HG02973 (cell line): ENCODE results near the gene SNRNP48.

Source experiments
- ATAC-seq: cut with Tn5 transposase; IDR thresholded peaks from one replicate; pipeline ENCODE4 v1.9.1; 2021; ENCODE audit warnings: moderate library complexity; ENCODE audit not compliant: unreplicated experiment

The SNRNP48 gene

DNA sequence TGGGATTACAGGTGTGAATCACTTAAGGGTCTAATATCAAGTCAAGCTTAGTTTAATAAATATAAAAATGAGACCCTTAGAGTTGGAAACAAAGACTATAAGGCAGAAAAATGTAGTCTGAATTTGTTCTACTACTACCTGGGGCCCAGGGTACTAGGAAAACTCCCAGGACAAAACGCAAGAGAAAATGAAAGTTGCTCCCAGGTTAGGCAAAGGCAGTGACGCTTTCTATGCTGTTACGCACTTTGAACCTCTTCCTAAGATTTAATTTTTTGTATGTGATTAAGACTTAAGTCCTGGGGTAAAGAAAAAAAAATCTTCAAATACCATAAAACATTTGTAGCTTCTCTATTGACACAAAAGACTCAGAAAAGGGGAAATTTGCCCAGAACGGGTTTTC lies 31.2 kb upstream of the SNRNP48 start:
- ATAC-seq: no peak

DNA sequence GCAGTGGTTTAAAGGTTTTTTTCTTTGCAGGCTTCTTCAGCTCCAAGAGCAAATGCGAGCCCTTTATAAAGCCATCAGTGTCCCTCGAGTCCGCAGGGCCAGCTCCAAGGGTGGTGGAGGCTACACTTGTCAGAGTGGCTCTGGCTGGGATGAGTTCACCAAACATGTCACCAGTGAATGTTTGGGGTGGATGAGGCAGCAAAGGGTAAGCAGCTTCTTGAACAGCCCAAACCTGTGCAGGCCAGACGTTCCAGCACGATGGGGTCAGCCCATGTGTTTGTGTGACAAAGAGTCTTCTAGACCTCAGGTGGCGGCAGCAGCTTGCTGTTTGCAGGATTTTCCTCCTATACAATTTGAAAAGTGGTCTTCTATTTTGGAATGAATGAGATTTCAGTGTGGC lies 30.8 kb upstream of the SNRNP48 start:
- ATAC-seq: no peak

DNA sequence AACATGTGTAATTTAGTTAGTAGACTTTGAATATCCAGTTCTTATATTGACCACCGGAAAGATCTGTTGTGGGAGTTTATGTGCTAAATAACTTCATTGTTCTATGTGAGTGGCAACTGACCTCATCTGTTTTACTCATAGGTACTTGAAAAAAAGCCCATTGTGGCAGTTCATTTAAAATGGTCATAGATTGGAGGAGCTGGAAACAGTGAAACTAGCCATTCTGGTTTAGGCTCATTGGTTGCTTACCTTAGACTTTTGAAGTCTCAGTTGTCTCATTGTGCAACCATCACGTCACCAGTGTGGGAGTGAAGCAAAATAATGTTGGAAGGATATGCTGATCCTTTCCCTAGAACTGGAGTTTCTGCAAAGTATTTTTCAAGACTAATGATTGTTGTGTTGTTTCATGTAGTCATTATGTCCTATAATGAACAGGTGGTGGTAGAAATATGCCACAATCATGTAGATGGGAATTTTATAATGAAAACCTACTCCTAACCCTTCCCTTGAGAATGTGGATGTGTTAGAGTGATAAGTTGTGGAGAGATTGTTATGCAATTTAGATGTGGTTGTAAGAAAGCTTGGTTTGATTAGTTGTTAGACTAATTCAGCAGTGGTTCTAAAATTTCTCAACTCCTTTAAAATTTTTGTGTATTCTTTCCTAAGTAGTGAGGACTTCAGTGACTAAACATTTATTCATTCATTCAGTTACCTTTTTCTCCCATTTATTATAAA lies 30.2 kb upstream of the SNRNP48 start:
- ATAC-seq: no peak

DNA sequence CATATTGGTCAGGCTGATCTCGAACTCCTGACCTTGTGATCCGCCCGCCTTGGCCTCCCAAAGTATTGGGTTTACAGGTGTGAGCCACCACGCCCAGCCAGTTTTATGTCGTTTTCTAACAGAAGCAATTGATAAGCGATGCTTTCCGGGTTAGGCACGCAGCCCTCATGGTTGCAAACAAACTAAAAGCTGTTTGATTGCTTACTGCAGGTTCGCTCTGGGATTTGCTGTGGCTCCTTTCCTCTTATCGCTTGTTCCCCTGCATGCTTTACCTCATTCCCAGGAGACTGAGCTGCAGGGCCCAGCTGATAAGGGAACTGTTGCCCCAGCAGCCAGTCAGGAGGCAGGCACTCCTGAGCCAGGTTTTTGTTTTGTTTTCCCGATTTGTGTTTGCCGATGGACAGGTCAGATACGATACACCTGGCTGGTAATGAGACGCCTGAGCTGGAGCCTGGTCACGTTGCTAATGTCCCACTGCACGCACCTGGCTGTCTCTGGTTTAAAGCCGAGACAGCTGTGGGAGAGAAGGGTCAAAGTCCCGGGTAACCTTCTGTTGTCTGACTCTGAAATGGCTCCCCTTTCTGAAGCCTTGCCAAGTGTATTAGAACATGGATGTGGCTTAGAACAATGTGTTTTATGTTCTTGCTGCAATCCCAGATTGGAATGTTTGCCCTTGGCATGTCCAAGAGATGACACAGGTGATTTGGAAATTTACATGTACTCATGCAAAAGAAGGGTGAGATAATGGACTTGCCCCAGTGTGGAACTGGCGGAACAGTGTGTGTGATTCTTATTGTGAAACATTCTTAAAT lies 28.6 kb upstream of the SNRNP48 start:
- no peak for ATAC-seq

DNA sequence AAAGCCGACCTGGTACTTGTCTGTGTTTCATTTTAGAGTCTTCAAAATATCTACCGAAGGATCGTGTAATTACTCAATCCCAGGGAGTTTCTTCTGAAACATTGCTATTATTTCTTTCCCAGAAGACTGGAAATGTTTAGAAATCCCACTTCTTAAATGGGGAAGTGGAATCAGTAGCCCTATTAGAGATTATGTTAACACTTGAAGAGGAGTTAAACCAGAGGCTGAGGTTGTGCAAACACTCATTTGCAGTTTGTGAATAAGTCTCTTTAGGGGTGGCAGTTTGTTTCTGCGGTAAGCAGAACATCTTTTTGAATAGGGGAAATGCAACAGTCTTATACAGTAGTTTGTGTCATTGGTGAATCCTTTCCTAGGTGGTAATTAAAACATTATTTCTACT lies 27.2 kb upstream of the SNRNP48 start:
- no peak for ATAC-seq

DNA sequence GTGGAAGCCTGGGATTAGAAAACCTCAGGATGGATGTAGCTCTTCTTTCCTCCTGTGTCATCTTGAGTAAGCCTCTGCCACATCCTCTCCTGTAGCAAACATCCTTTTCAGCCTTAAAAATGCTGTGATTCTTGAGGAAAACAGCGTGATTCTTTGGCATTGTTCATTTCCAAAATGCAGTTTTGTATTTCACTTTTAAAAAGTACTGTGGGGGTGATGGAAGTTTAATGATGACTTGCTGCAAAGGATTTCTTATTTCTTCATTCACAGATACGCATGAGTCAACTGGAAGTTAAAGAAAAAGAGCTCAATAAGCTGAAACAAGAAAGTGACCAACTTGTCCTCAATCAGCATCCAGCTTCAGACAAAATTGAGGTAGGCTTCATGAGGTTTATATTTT lies 23.9 kb upstream of the SNRNP48 start:
- no peak for ATAC-seq

DNA sequence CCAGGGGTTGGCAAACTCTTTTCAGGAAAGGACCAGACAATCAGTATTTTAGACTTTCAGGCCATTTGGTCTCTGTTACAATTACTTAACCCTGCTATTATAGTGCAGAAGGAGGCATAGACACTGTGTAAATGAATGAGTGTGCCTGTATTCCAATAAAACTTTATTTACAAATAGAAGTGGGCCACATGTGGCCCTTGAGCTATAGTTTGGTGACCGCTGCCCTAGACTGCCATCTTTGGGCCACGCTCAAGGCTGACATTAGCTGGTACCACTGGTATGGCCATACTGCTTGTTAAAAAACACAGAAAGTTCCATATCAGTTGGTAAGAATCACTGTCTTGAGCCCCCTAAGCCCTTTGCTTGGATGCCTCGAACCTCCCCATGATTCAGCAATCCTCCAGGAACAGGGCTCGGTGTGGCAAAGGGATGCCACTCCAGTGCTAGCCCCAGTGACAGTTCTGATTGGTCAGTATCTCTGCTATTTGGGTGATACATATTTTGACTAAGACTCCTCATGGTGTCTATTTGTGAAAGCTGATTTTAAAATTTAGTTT lies 23.3 kb upstream of the SNRNP48 start:
- no peak for ATAC-seq

DNA sequence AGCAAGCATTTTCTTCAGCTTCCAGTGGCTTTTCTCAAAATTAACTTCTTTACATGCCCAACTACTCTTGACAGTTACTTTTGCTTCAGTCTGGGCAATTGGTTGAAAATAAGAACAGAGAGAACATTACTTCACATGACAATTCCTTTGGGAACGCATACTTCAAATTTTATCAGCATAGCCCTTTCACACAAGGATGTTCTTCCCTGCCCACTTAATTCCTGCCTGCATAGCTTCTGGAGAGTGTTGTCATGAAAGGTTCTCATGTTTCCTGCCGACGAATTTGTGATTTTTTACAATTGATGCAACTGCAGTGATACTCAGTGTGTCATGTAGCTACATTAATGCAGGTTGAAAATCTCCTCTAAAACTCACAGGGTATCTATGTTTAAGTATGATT lies 22.0 kb upstream of the SNRNP48 start:
- no peak for ATAC-seq

DNA sequence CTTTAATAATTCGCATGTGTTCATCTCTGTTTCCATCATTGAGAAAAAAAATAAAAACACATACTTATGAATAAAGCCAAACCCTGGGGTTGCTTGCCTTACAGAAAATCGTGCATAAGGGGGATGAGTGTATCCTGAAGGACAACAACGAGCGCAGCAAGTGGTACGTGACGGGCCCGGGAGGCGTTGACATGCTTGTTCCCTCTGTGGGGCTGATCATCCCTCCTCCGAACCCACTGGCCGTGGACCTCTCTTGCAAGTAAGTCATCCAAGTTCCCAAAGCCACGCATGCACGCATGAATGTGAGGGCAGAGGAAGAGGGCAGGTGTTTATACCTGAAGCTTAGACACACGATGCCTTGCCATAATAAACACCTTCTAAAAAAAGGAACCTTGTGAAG lies 20.9 kb upstream of the SNRNP48 start:
- ATAC-seq: no peak

DNA sequence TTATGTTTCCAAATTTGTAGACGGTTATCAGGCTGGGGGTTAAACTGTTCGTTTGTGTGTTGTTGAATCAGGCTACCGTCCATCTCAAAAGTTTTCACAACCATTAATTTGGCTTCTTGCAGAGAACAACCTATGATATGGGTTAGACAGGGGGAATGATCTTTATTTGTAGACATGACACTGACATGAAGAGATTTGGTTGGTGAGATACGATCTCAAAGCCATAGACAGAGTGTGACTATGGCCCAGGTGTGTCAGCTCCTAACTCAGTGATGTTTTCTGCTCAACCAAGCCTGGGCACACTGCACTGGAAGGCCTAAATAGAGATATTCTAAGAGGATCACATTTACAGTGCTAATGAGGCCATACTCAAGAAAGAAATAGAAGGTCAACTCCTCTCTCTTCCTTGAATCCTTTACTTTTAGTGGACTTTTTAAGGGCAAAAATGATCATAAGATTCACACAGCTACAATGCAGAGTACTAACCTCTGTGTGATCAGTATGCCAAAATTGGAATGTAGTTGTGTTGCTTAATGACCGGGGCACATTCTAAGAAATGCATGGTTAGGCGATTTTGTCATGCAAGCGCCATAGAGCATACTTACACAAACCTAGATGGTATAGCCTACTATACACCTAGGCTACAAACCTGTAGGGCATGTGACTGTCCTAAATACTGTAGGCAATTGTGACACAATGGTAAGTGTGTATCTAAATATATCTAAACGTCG lies 17.6 kb upstream of the SNRNP48 start:
- no peak for ATAC-seq

DNA sequence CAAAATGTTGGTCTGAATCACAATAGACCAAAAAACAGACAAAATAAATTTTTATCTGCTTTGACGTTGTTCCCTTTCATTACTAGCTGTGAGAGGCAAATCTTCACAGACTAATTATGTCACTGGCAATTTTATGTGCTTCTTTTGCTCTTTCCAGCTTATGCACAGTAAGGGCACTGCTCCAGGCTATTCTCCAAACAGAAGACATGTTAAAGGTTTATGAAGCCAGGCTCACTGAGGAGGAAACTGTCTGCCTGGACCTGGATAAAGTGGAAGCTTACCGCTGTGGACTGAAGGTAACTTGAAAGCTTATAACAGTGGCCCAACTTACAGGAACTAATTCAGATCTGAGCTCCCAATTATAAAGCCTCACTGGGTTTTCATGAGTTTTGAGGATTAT lies 15.5 kb upstream of the SNRNP48 start:
- ATAC-seq: no peak

DNA sequence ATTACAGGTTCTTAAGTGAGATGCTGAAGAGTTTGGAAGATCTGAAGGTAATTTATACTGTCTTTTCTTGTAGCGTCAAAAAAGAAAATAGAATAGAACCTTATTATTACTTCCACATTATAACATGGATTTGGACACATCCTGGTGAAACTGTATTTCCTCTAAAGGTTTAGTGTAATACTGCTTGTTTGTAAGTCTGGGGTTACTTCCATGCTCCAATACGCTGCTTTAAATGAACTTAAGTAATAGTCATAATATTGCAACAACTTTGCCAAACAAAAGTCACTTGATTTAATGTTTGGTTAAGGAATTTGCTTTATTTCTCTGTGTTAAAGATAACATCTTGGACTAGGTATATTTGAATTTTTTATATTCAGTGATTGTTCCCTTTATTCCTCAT lies 11.5 kb upstream of the SNRNP48 start:
- ATAC-seq: no peak

DNA sequence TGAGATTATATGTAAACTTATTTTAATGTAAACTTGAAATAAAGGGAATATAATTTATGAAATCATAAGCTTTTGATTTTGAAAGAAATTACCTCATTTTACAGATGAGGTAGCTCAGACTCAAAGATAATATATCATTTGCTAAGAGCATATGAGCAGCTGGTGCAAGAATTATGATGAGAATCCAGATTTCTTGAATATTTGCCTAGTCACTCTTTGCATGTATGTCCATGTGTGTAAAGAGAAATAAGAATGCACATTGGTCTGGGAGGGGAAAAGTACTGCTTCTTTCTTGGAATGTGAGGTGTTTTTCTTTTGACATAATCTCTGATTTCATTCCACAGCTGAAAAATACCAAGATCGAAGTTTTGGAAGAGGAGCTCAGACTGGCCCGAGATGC lies 11.1 kb upstream of the SNRNP48 start:
- no peak for ATAC-seq

DNA sequence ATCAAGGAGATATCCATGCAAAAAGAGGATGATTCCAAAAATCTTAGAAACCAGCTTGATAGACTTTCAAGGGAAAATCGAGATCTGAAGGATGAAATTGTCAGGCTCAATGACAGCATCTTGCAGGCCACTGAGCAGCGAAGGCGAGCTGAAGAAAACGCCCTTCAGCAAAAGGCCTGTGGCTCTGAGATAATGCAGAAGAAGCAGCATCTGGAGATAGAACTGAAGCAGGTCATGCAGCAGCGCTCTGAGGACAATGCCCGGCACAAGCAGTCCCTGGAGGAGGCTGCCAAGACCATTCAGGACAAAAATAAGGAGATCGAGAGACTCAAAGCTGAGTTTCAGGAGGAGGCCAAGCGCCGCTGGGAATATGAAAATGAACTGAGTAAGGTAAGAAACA lies 10.1 kb upstream of the SNRNP48 start:
- no peak for ATAC-seq

DNA sequence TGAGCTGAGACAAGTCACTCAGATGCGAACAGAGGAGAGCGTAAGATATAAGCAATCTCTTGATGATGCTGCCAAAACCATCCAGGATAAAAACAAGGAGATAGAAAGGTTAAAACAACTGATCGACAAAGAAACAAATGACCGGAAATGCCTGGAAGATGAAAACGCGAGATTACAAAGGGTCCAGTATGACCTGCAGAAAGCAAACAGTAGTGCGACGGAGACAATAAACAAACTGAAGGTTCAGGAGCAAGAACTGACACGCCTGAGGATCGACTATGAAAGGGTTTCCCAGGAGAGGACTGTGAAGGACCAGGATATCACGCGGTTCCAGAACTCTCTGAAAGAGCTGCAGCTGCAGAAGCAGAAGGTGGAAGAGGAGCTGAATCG lies 9.5 kb upstream of the SNRNP48 start:
- no peak for ATAC-seq

DNA sequence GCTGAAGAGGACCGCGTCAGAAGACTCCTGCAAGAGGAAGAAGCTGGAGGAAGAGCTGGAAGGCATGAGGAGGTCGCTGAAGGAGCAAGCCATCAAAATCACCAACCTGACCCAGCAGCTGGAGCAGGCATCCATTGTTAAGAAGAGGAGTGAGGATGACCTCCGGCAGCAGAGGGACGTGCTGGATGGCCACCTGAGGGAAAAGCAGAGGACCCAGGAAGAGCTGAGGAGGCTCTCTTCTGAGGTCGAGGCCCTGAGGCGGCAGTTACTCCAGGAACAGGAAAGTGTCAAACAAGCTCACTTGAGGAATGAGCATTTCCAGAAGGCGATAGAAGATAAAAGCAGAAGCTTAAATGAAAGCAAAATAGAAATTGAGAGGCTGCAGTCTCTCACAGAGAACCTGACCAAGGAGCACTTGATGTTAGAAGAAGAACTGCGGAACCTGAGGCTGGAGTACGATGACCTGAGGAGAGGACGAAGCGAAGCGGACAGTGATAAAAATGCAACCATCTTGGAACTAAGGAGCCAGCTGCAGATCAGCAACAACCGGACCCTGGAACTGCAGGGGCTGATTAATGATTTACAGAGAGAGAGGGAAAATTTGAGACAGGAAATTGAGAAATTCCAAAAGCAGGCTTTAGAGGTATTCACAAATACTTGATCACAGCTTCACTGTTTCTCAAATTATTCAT lies 8.9 kb upstream of the SNRNP48 start:
- no peak for ATAC-seq

DNA sequence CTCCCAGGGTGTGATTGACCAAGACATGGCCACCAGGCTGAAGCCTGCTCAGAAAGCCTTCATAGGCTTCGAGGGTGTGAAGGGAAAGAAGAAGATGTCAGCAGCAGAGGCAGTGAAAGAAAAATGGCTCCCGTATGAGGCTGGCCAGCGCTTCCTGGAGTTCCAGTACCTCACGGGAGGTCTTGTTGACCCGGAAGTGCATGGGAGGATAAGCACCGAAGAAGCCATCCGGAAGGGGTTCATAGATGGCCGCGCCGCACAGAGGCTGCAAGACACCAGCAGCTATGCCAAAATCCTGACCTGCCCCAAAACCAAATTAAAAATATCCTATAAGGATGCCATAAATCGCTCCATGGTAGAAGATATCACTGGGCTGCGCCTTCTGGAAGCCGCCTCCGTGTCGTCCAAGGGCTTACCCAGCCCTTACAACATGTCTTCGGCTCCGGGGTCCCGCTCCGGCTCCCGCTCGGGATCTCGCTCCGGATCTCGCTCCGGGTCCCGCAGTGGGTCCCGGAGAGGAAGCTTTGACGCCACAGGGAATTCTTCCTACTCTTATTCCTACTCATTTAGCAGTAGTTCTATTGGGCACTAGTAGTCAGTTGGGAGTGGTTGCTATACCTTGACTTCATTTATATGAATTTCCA lies 4.6 kb upstream of the SNRNP48 start:
- no peak for ATAC-seq

DNA sequence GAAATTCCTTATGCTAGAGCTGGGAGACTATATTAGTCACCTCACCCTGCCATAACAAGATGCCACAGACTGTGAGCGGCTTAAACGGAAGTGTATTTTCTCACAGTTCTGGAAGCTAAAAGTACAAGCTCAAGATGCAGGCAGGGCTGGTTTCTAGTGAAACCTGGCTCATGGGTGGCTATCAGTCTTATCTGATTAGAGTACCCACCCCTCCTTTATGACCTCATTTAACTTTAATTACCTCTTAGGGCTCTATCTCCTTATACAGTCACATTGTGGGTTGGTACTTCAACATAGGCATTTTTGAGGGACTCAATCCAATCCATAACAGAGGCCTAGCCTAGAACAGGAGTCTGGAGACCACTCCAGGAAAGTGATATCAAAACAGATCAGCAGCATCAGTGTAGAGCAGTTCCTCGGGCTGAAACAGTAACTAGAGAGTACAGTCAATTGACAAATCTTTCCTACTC lies 2.3 kb upstream of the SNRNP48 start:
- ATAC-seq: no peak

DNA sequence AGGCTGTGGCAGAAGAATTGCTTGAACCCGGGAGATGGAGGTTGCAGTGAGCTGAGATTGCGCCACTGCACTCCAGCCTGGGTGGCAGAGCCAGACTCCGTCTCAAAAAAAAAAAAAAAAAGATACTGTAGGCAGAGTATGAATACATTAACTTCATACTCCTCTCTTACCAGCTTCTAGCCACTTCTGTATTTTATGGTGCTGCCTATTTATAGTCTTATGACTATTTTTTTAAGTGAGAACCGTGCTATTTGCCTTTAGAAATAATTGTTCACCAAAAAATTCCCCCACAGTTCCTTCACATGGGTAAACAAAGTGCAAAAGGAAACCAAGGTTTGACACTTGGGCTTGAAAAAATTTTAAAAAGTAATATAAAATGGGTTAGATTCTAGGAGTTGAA lies 1.5 kb upstream of the SNRNP48 start:
- ATAC-seq: no peak

DNA sequence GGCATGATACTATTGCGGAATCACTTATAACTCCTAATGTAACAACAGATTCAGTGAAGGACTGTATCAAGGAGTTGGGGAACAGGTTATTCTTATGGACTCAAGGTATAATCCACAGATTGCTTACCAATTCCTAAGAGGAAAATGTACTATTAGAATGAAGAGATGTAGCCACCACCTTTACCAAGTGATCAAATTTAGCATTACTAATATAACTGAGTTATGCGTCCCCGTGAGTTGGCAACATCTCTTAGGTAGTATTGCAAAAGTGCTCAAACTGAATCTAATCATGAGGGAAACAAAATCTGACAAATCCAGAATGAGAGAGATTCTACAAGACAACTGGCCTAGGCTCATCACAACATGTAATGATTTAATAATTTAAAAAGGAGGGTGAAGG lies 777 bp upstream of the SNRNP48 start:
- no peak for ATAC-seq
